ENCODE measurements around the gene CTRB1. TPM values are rescaled to one million over a fixed set of nuclear protein-coding genes. Genes with fewer than 3 reads are reported as not detected.

Gene CTRB1
- total and polyA plus RNA-seq, 2 of the 8 experiments (the other 6 are each of a cell fraction or from before 2014, with no cell fraction given) = not detected

DNA sequence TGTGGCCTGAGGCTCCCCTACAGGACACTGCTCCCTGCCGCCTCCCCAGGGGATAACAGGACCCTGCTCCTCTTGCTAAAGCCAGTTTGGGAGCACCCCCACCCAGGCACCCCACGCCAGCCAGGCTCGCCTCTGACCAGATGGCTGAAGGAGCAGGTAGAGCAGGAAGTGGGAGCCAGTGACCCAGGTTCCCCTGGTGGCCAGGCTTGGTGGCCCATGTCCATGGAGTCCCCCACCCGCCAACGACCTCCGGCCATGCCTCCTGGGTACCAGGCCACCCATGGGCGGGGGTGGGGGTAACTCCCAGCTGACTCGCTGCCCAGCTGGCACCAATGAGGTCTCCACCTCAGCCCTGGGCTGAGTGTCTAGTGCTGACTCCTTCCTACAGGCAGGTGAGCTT lies 22.6 kb downstream of the CTRB1 start:
- DNase-seq (ENCODE audit: low read depth in 1 of 2, low spot score in 2 of 2) = no peak
- 79% methylated on average over 8 of the region's 8 CpGs; no CpG with 5 or more reads in 1 of the 2 experiments for WGBS, 2 experiments (ENCODE audit: extremely low coverage in 1 of 2, insufficient coverage in 1 of 2, insufficient read length in 1 of 2, insufficient replicate concordance in 2 of 2, low coverage in 1 of 2, low lambda C conversion rate in 2 of 2, missing lambda C conversion rate in 1 of 2)

More for the DNA sequence above, 22.6 kb downstream of the CTRB1 start:
- TF ChIP-seq POLR2AphosphoS5 (IDR thresholded peaks at IDR 0.05; ENCODE audit: low read depth, low read length) = no peak
- Histone ChIP-seq H3K23me2 (ENCODE audit: low read depth, low read length) (no peaks in the 10 kb centered on the region), H3K9ac (replicated peaks in 1 of 4; ENCODE audit: extremely low read depth in 1 of 4, low read depth in 3 of 4, low read length in 3 of 4) (no peak overlapping the region), H3K56ac (replicated peaks; ENCODE audit: insufficient read length, low read depth, low read length) (no peak overlapping the region), H3K18ac (ENCODE audit: extremely low read depth, low read length) (no peak overlapping the region), H3K79me1 (ENCODE audit: low read depth, low read length) (peaks cover 15% of the 10 kb centered on the region), H4K5ac (ENCODE audit: insufficient read length, low read depth, low read length) (no peak overlapping the region), H2BK20ac (ENCODE audit: low read length) (0 out of 2 replicates have a peak overlapping the region, but pooled peaks have one; percentile 72), H2AK5ac (ENCODE audit: low read depth, low read length) (no peak overlapping the region), H4K91ac (replicated peaks; ENCODE audit: insufficient read length, low read length) (no peak overlapping the region), H3K9me3 (ENCODE audit: insufficient read depth in 2 of 2, low read depth in 1 of 2, low read length in 1 of 2) (no peaks in the 10 kb centered on the region), H3K4me3 (ENCODE audit: extremely low read depth in 1 of 4, insufficient read depth in 2 of 4, low read depth in 3 of 4, low read length in 4 of 4) (no peak overlapping the region), H3K4me2 (ENCODE audit: insufficient read depth in 1 of 2, low read depth in 2 of 2, low read length in 2 of 2) (no peak overlapping the region), H3K4ac (replicated peaks; ENCODE audit: insufficient read length, low read depth, low read length) (no peak overlapping the region), H3K14ac (ENCODE audit: insufficient read length) (no peak overlapping the region), H4K20me1 (replicated peaks in 1 of 2; ENCODE audit: control insufficient read depth in 1 of 2, insufficient read depth in 2 of 2, low read length in 2 of 2) (peaks cover 34 to 48% of the 10 kb centered on the region in 2 experiments), H2BK5ac (ENCODE audit: low read depth, low read length) (no peak overlapping the region), H3K36me3 (ENCODE audit: control insufficient read depth in 2 of 4, insufficient read depth in 4 of 4, low read length in 3 of 4) (peaks cover 0 to 34% (median 12%) of the 10 kb centered on the region in 4 experiments; a peak in 6 of 8 replicates), H3K27me3 (replicated peaks in 1 of 4; ENCODE audit: control insufficient read depth in 3 of 4, extremely low read depth in 1 of 4, insufficient read depth in 3 of 4, low read length in 3 of 4) (no peaks in the 10 kb centered on the region), H2AFZ (ENCODE audit: low read length) (no peak overlapping the region), H2BK15ac (ENCODE audit: low read length) (no peak overlapping the region), H3K4me1 (replicated peaks in 1 of 4; ENCODE audit: control insufficient read depth in 3 of 4, insufficient read depth in 4 of 4, low read length in 3 of 4) (peaks cover 0 to 29% (median 22%) of the 10 kb centered on the region in 4 experiments; a peak in 5 of 7 replicates), H3K27ac (ENCODE audit: low read depth, low read length) (no peak overlapping the region), H2BK120ac (replicated peaks; ENCODE audit: low read depth, low read length) (no peak overlapping the region), H3K79me2 (ENCODE audit: control insufficient read depth in 1 of 2, insufficient read depth in 2 of 2, low read length in 2 of 2) (peaks cover 0 to 74% of the 10 kb centered on the region in 2 experiments; a peak in 2 of 4 replicates), H4K8ac (ENCODE audit: extremely low read depth, insufficient read depth, low read length) (no peak overlapping the region), H2BK12ac (ENCODE audit: low read depth, low read length) (no peak overlapping the region), H3K23ac (ENCODE audit: insufficient read length) (no peak overlapping the region)
- FAIRE-seq = no peak
- ChIA-PET POLR2A (ENCODE audit: partially characterized antibody) (interaction anchor here (22.7 kb wide), 1 partner anchor 8 kb away, joined by 375 read pairs; the partner anchor contains the start of gene BCAR1), CTCF (ENCODE audit: partially characterized antibody) (interaction anchor here (1.4 kb wide), 1 partner anchor 27 kb away, joined by 3 read pairs; no protein-coding TSS in a partner anchor)
